Stimulated activated CD8-positive, alpha-beta memory T cell treated with anti-CD3 and anti-CD28 coated beads, Interleukin-12 subunit alpha, Interleukin-12 subunit beta, amount 100 ng/mL, for 1 hour (primary cell): ENCODE measurements around the gene CRYGD.
"Not testable (repeated sequence)": the region's sequence is repeated elsewhere in the genome, so short reads cannot be mapped to it uniquely, and the experiment has no call there.

ENCODE experiments used
- DNase-seq: peaks from one replicate; pipeline ENCODE4 v3.0.0-alpha.2; 2020; ENCODE audit warnings: low read depth

Gene CRYGD

GRCh38 chr2:208129744-208130711 lies 5.7 kb upstream of the CRYGD start, which contains the start of gene CRYGC:
CRYGC (minus strand) TSS chr2:208129828; CDS start chr2:208129792, 36 bp downstream.
- no peak for DNase-seq

GRCh38 chr2:208128136-208128535 lies 3.8 kb upstream of the CRYGD start:
- DNase-seq = no peak

GRCh38 chr2:208127090-208127489 lies 2.8 kb upstream of the CRYGD start:
- DNase-seq = no peak

- DNase-seq = no peak
Observed at GRCh38 chr2:208125251-208125650, 927 bp upstream of the CRYGD start.

- DNase-seq = no peak
Observed at GRCh38 chr2:208122248-208122647, 2.1 kb downstream of the CRYGD start.

GRCh38 chr2:208118918-208119317 lies 5.4 kb downstream of the CRYGD start:
- no peak for DNase-seq

- not testable (repeated sequence) for DNase-seq
Observed at GRCh38 chr2:208117390-208117789, 6.9 kb downstream of the CRYGD start.

- no peak for DNase-seq
Observed at GRCh38 chr2:208112969-208113368, 11.4 kb downstream of the CRYGD start.

- DNase-seq = not testable (repeated sequence)
Observed at GRCh38 chr2:208112273-208112745, 12.0 kb downstream of the CRYGD start.

GRCh38 chr2:208103616-208104015 lies 20.7 kb downstream of the CRYGD start:
- no peak for DNase-seq

- no peak for DNase-seq
Observed at GRCh38 chr2:208101716-208102631, 22.4 kb downstream of the CRYGD start.

GRCh38 chr2:208099682-208100470 lies 24.4 kb downstream of the CRYGD start:
- DNase-seq = no peak

- DNase-seq = not testable (repeated sequence)
Observed at GRCh38 chr2:208098701-208099100, 25.6 kb downstream of the CRYGD start.

- DNase-seq = no peak
Observed at GRCh38 chr2:208098267-208098666, 26.1 kb downstream of the CRYGD start.

- no peak for DNase-seq
Observed at GRCh38 chr2:208097801-208098200, 26.5 kb downstream of the CRYGD start.

- no peak for DNase-seq
Observed at GRCh38 chr2:208097313-208097712, 27.0 kb downstream of the CRYGD start.

- no peak for DNase-seq
Observed at GRCh38 chr2:208096080-208096479, 28.2 kb downstream of the CRYGD start.

GRCh38 chr2:208093128-208093527 lies 31.2 kb downstream of the CRYGD start:
- no peak for DNase-seq

- no peak for DNase-seq
Observed at GRCh38 chr2:208092093-208092832, 32.1 kb downstream of the CRYGD start.

GRCh38 chr2:208090420-208090819 lies 33.9 kb downstream of the CRYGD start:
- DNase-seq = no peak

GRCh38 chr2:208086029-208086428 lies 38.3 kb downstream of the CRYGD start:
- no peak for DNase-seq
